Prostate gland (tissue), 2 donors: ENCODE results near the gene SLC51B. TPM values are rescaled to one million over a fixed set of nuclear protein-coding genes. Genes with fewer than 3 reads are reported as not detected.

Experiments used
- DNase-seq: peaks from one replicate; pipeline ENCODE4 v3.0.0-alpha.2; 2019; ENCODE audit warnings: low spot score
- H3K27ac ChIP-seq, 2 donors: fragments of 200-600 bp; sonication (generic); 2 replicates each; pipeline ENCODE4 v1.5.1; 2017 to 2019
- H3K27me3 ChIP-seq: fragments of 200-600 bp; sonication (generic); replicated peaks from 2 replicates; pipeline ENCODE4 v1.5.1; 2019; ENCODE audit not compliant: insufficient read depth
- H3K36me3 ChIP-seq, 2 donors: fragments of 200-600 bp; sonication (generic); 1 replicate in 1 of 2; 2 replicates in 1 of 2; pipeline versions ENCODE4 v1.5.1 to v1.8.1; 2017 to 2019
- H3K4me1 ChIP-seq: fragments of 200-600 bp; sonication (generic); replicated peaks from 2 replicates; pipeline ENCODE4 v1.5.1; 2019
- H3K4me3 ChIP-seq, 2 donors: fragments of 200-600 bp; sonication (generic); 2 replicates each; pipeline ENCODE4 v1.5.1; 2017 to 2019
- H3K9me3 ChIP-seq: fragments of 200-600 bp; sonication (generic); 2 replicates; pipeline ENCODE4 v1.5.1; 2017
- POLR2A ChIP-seq: fragments of 450-650 bp; IDR thresholded peaks from one replicate; pipeline ENCODE4 v1.6.1; 2016; ENCODE audit warnings: antibody characterized with exemption, mild to moderate bottlenecking
- POLR2AphosphoS5 ChIP-seq: sonication (generic); formaldehyde crosslinking; IDR thresholded peaks from one replicate; pipeline ENCODE4 v1.6.1; 2017; ENCODE audit warnings: antibody characterized with exemption
- WGBS: methylation state at CpG from one replicate; pipeline ENCODE4 v1.1.5; 2018; 5-methylcytosine and 5-hydroxymethylcytosine counted together
- intact Hi-C: fragments of 100-400 bp; cut with DNase I; formaldehyde crosslinking; loops from one replicate; pipeline ENCODE4 v1.14.2; 2022
- total RNA-seq, 2 donors: library from RNA; depleted of rRNA; stranded (reverse); fragments of >200 nt; gene quantifications; one replicate each; pipeline ENCODE4 v1.1.0, GENCODE V29; 2016
- TF ChIP-seq, protein P1 (sequence below), 4 experiments: fragments of 200-600 bp in 2 of 4; fragments of 450-650 bp in 2 of 4; sonication (generic) in 2 of 4; IDR thresholded peaks; 1 replicate in 3 of 4; 2 replicates in 1 of 4; pipeline ENCODE4 v1.5.1; 2016 to 2019; ENCODE audit warnings: antibody characterized with exemption in 4 of 4, mild to moderate bottlenecking in 2 of 4, moderate library complexity in 2 of 4

SLC51B gene
- total RNA-seq, 2 donors from 2014 or later, result 0.68 TPM; not detected in 1

DNA sequence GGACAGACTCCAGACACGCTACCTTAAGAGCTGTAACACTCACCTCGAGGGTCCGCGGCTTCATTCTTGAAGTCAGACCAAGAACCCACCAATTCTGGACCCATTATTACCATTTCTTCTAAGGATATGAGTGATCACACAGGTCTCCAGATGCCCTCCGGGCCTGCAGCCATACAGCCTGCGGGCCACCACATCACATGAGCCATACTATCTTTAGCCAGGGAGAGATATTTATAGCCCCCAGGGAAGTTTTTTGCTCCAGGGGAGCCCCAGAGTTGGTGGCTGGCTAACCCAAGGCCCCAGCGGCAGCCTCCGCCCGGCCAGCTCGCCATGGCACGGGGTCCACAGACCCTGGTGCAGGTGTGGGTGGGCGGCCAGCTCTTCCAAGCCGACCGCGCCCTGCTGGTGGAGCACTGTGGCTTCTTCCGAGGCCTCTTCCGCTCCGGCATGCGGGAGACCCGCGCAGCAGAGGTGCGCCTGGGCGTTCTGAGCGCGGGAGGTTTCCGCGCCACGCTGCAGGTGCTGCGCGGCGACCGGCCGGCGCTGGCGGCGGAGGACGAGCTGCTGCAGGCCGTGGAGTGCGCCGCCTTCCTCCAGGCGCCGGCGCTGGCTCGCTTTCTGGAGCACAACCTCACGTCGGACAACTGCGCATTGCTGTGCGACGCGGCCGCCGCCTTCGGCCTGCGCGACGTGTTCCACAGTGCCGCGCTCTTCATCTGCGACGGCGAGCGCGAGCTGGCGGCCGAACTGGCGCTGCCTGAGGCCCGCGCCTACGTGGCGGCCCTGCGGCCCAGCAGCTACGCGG is 31.5 kb downstream of the SLC51B start, which contains the start of gene KBTBD13:
KBTBD13 (plus strand) TSS at position 261 of the 805 bp plus-strand sequence; CDS start at position 331, 70 bp downstream.
- WGBS, result 75% methylated on average over 65 of the region's 73 CpGs

DNA sequence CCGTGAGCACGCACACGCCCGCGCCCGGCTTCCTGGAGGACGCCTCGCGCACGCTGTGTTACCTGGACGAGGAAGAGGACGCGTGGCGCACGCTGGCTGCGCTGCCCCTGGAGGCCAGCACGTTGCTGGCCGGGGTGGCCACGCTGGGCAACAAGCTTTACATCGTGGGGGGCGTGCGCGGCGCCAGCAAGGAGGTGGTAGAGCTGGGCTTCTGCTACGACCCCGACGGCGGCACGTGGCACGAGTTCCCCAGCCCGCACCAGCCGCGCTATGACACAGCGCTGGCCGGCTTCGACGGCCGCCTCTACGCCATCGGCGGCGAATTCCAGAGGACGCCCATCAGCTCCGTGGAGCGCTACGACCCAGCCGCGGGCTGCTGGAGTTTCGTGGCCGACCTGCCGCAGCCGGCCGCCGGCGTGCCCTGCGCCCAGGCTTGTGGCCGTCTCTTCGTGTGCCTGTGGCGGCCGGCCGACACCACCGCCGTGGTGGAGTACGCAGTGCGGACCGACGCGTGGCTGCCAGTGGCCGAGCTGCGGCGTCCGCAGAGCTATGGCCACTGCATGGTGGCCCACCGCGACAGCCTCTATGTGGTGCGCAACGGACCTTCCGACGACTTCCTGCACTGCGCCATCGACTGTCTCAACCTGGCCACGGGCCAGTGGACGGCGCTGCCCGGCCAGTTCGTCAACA is 32.2 kb downstream of the SLC51B start:
- Histone ChIP-seq H3K4me3 (no peak overlapping the region), H3K36me3 (no peaks in the 10 kb centered on the region), H3K27ac (no peak overlapping the region), H3K27me3 (no peaks in the 10 kb centered on the region), H3K9me3 (no peaks in the 10 kb centered on the region), H3K4me1 (no peaks in the 10 kb centered on the region)
- no peak for DNase-seq
- intact Hi-C loops, result no loop called here
- 65% methylated on average over 73 of the region's 85 CpGs for WGBS
- no peak for TF ChIP-seq POLR2AphosphoS5
- TF ChIP-seq POLR2A, result no peak
- TF ChIP-seq, protein P1, sequence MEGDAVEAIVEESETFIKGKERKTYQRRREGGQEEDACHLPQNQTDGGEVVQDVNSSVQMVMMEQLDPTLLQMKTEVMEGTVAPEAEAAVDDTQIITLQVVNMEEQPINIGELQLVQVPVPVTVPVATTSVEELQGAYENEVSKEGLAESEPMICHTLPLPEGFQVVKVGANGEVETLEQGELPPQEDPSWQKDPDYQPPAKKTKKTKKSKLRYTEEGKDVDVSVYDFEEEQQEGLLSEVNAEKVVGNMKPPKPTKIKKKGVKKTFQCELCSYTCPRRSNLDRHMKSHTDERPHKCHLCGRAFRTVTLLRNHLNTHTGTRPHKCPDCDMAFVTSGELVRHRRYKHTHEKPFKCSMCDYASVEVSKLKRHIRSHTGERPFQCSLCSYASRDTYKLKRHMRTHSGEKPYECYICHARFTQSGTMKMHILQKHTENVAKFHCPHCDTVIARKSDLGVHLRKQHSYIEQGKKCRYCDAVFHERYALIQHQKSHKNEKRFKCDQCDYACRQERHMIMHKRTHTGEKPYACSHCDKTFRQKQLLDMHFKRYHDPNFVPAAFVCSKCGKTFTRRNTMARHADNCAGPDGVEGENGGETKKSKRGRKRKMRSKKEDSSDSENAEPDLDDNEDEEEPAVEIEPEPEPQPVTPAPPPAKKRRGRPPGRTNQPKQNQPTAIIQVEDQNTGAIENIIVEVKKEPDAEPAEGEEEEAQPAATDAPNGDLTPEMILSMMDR (IDR thresholded peaks at IDR 0.05), result no peak

More for the DNA sequence above, 31.5 kb downstream of the SLC51B start, which contains the start of gene KBTBD13:
- no peaks in the 10 kb centered on the region for H3K27me3 ChIP-seq
- DNase-seq, result no peak
- H3K36me3 ChIP-seq, result no peaks in the 10 kb centered on the region
- H3K4me1 ChIP-seq, result no peaks in the 10 kb centered on the region
- intact Hi-C loops, result no loop called here
- no peaks in the 10 kb centered on the region for H3K9me3 ChIP-seq
- TF ChIP-seq, protein P1 (IDR thresholded peaks at IDR 0.05), result no peak
- TF ChIP-seq POLR2A, result no peak
- TF ChIP-seq POLR2AphosphoS5, result no peak
- H3K27ac ChIP-seq, result no peak within 1 kb of the TSS
- H3K4me3 ChIP-seq, result no peak within 1 kb of the TSS

DNA sequence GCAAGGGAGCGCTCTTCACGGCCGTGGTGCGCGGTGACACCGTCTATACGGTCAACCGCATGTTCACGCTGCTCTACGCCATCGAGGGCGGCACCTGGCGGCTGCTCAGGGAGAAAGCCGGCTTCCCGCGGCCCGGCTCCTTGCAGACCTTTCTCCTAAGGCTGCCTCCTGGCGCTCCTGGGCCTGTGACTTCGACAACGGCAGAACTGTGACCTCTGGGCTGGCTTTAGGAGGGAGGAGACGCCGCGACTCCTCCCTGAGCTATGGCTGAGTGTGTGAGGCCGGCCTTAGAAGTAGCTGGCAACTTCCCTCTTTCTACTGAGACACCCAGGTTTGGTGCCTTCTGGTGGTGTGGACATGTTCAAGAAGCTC is 32.8 kb downstream of the SLC51B start:
- intact Hi-C loops, result no loop called here
- no peak for DNase-seq
- no peak for TF ChIP-seq POLR2A
- TF ChIP-seq POLR2AphosphoS5, result no peak
- TF ChIP-seq, protein P1 (IDR thresholded peaks at IDR 0.05), result peak in 3 of 4 experiments; percentile 25 to 63 (median 46)
- Histone ChIP-seq H3K27ac (no peak overlapping the region), H3K4me1 (no peaks in the 10 kb centered on the region), H3K36me3 (no peaks in the 10 kb centered on the region), H3K9me3 (no peaks in the 10 kb centered on the region), H3K4me3 (no peak overlapping the region), H3K27me3 (no peaks in the 10 kb centered on the region)
- WGBS, result 44% methylated on average over 22 of the region's 24 CpGs

DNA sequence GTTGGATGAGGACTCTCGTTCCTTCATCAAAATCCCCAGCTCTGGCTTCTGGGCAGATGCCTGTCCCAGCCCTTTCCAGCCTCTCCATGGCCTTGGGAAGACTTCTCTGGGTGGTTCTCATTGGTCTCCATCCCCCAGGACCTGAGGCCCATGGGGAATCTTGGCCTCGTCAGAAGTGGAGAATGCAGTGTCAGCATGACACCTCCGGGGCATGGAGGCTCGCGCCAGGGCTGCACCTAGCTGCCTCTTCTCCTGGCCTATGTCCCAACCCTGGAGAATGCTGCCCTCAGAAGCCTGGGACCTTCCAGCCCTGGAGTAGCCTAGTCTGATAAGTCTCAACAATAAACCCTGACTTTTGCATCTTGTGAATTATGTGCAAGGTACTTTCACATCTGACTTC is 34.4 kb downstream of the SLC51B start:
- Histone ChIP-seq H3K27me3 (no peaks in the 10 kb centered on the region), H3K9me3 (no peaks in the 10 kb centered on the region), H3K4me3 (no peak overlapping the region), H3K36me3 (no peaks in the 10 kb centered on the region), H3K27ac (no peak overlapping the region), H3K4me1 (no peaks in the 10 kb centered on the region)
- TF ChIP-seq, protein P1 (IDR thresholded peaks at IDR 0.05), result no peak
- TF ChIP-seq POLR2A (no peak), POLR2AphosphoS5 (no peak)
- DNase-seq, result no peak
- intact Hi-C loops, result no loop called here
- WGBS, result 86% methylated on average over 5 of the region's 5 CpGs
